K562 (cell line): ENCODE measurements around the gene IL12RB2. TPM values are rescaled to one million over a fixed set of nuclear protein-coding genes. Genes with fewer than 3 reads are reported as not detected.
A peak's percentile ranks its signal among the peaks of the same experiment; 100 is the strongest.

Experiments used
- ASH1L ChIP-seq: fragments of 450-650 bp; IDR thresholded peaks from 2 replicates; pipeline ENCODE4 v1.6.1; 2018; ENCODE audit warnings: borderline replicate concordance, mild to moderate bottlenecking, low read depth; ENCODE audit not compliant: partially characterized antibody
- ATF1 ChIP-seq, 2 experiments: fragments of 450-650 bp in 1 of 2; IDR thresholded peaks; 2 replicates each; pipeline ENCODE4 v1.6.1; 2016; ENCODE audit warnings: missing compliant biosample characterization in 1 of 2, missing genetic modification characterization in 1 of 2
- BRD4 ChIP-seq: fragments of 200-600 bp; sonication (generic); IDR thresholded peaks from 2 replicates; pipeline ENCODE4 v1.6.1; 2017; ENCODE audit warnings: inconsistent platforms
- CTBP1 ChIP-seq: fragments of 450-650 bp; IDR thresholded peaks from 2 replicates; pipeline ENCODE4 v1.6.1; 2016; ENCODE audit warnings: borderline replicate concordance
- FOXP1 ChIP-seq: sonication (generic); formaldehyde crosslinking; IDR thresholded peaks from 2 replicates; pipeline ENCODE4 v1.8.0; 2022; ENCODE audit warnings: mild to moderate bottlenecking, missing genetic modification reagents
- NBN ChIP-seq: fragments of 450-650 bp; IDR thresholded peaks from 2 replicates; pipeline ENCODE4 v1.6.1; 2016; ENCODE audit warnings: low read depth, mild to moderate bottlenecking
- NCOA2 ChIP-seq, 2 experiments: fragments of 450-650 bp; IDR thresholded peaks; 2 replicates each; pipeline ENCODE4 v1.6.1; 2018; ENCODE audit warnings: mild to moderate bottlenecking in 2 of 2, moderate library complexity in 1 of 2; ENCODE audit not compliant: partially characterized antibody in 2 of 2
- OTX1 ChIP-seq: fragments of 450-650 bp; formaldehyde crosslinking; IDR thresholded peaks from 2 replicates; pipeline ENCODE4 v1.4.0; 2022; ENCODE audit warnings: mild to moderate bottlenecking
- PHF21A ChIP-seq: fragments of 450-650 bp; IDR thresholded peaks from 2 replicates; pipeline ENCODE4 v1.6.1; 2017; ENCODE audit warnings: low read depth, borderline replicate concordance
- PTBP1 ChIP-seq: fragments of 200-400 bp; formaldehyde crosslinking; IDR thresholded peaks from 2 replicates; pipeline ENCODE4 v1.6.1; 2017; ENCODE audit warnings: low read depth, low read length
- SLC30A9 ChIP-seq: fragments of 250-450 bp; sonication (Bioruptor Pico); IDR thresholded peaks from 2 replicates; pipeline ENCODE4 v1.8.0; 2022; ENCODE audit warnings: mild to moderate bottlenecking, moderate library complexity
- SMARCE1 ChIP-seq: fragments of 450-650 bp; IDR thresholded peaks from 2 replicates; pipeline ENCODE4 v1.7.1; 2016; ENCODE audit warnings: mild to moderate bottlenecking
- polyA plus RNA-seq, 8 experiments: library from polyadenylated mRNA; depleted of rRNA in 4 of 8; stranded (reverse) in 5 of 8; unstranded in 3 of 8; fragments of >200 nt; fragmentation: Nextera tagmentation in 2 of 8; fragmentation: Illumina TruSeq in 1 of 8; extraction: Ambion mirVana in 2 of 8; extraction: Trizol in 1 of 8; gene quantifications; 2 replicates each; pipeline versions ENCODE4 v1.2.1 to v1.2.3, GENCODE V29; 2011 to 2014; ENCODE audit warnings: inconsistent platforms in 1 of 8, missing spikeins in 1 of 8
- total RNA-seq, 7 experiments: library from RNA; depleted of rRNA in 6 of 7; stranded (reverse); fragments of >200 nt in 6 of 7; fragmentation: Illumina TruSeq in 2 of 7; extraction: Trizol in 2 of 7; gene quantifications; 2 replicates each; pipeline versions ENCODE4 v1.2.1 to v1.2.3, GENCODE V29; 2011 to 2021; ENCODE audit warnings: low replicate concordance in 1 of 7
- TF ChIP-seq, protein P1 (sequence below): sonication (generic); formaldehyde crosslinking; IDR thresholded peaks from 2 replicates; pipeline ENCODE4 v1.8.1; 2023; ENCODE audit warnings: mild to moderate bottlenecking, missing genetic modification reagents
- TF ChIP-seq, protein P2 (sequence below), 2 experiments: fragments of 150-350 bp in 1 of 2; IDR thresholded peaks; 2 replicates each; pipeline ENCODE4 v1.6.1; 2012 to 2016; ENCODE audit warnings: low read depth in 2 of 2, low read length in 2 of 2, mild to moderate bottlenecking in 1 of 2, moderate library complexity in 1 of 2
- TF ChIP-seq, protein P3 (sequence below): fragments of 450-650 bp; formaldehyde crosslinking; IDR thresholded peaks from 2 replicates; pipeline ENCODE4 v1.4.0; 2022; ENCODE audit warnings: missing genetic modification characterization
- TF ChIP-seq, protein P4 (sequence below), 2 experiments: fragments of 450-650 bp in 1 of 2; sonication (generic) in 1 of 2; formaldehyde crosslinking in 1 of 2; IDR thresholded peaks in 1 of 2; conservative IDR thresholded peaks in 1 of 2; 2 replicates each; pipeline versions ENCODE4 v1.6.1 to v1.8.1; 2016 to 2023; ENCODE audit warnings: mild to moderate bottlenecking in 2 of 2, moderate library complexity in 2 of 2, inconsistent platforms in 1 of 2, missing genetic modification reagents in 1 of 2
- TF ChIP-seq, protein P5 (sequence below), 2 experiments: fragments of 450-650 bp; IDR thresholded peaks; 2 replicates each; pipeline ENCODE4 v1.6.1; 2016
- TF ChIP-seq, protein P6 (sequence below): fragments of 450-650 bp; formaldehyde crosslinking; IDR thresholded peaks from 2 replicates; pipeline ENCODE4 v1.4.0; 2022; ENCODE audit warnings: mild to moderate bottlenecking, moderate library complexity

The IL12RB2 gene
- total and polyA plus RNA-seq, 9 of the 15 experiments (the other 6 are each of a cell fraction or from before 2014, with no cell fraction given): 0.39 to 3.3 (median 1.9) TPM

DNA sequence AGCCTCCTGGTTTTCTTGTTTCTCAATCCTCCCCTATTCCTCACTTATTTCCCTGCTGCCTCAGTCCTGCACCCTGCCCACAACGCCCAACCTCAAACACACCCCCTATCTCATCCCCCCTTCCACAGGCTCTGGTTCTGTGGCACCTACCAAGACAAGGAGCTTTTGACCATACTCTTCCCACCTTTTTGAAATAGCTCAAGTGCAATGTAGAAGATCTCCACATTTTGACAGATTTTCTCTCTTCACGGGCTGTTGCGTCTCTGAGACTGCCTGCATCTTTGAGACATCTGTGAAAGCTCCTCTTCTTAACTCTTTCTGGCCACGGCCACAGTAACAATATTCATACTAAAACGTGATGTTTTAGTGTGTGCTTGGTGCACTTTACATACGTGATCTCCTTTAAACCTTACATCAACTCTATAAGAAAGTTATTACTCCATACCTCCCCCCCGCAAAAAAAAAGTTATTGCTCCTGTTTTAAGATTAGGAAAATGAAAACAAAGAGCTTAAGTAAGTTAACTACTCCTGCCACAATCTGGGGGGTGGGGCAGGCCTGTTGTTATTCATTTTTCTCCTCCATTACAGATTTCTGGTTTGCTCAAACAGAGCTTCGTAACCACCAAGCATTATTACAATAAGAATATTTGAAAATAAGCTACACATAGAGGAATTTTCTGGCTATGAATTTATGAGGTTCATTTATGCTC lies 124.4 kb downstream of the IL12RB2 start (continued):
- TF ChIP-seq, protein P1, sequence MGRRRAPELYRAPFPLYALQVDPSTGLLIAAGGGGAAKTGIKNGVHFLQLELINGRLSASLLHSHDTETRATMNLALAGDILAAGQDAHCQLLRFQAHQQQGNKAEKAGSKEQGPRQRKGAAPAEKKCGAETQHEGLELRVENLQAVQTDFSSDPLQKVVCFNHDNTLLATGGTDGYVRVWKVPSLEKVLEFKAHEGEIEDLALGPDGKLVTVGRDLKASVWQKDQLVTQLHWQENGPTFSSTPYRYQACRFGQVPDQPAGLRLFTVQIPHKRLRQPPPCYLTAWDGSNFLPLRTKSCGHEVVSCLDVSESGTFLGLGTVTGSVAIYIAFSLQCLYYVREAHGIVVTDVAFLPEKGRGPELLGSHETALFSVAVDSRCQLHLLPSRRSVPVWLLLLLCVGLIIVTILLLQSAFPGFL (CRISPR knock-in tag): no peak
- TF ChIP-seq, protein P2, sequence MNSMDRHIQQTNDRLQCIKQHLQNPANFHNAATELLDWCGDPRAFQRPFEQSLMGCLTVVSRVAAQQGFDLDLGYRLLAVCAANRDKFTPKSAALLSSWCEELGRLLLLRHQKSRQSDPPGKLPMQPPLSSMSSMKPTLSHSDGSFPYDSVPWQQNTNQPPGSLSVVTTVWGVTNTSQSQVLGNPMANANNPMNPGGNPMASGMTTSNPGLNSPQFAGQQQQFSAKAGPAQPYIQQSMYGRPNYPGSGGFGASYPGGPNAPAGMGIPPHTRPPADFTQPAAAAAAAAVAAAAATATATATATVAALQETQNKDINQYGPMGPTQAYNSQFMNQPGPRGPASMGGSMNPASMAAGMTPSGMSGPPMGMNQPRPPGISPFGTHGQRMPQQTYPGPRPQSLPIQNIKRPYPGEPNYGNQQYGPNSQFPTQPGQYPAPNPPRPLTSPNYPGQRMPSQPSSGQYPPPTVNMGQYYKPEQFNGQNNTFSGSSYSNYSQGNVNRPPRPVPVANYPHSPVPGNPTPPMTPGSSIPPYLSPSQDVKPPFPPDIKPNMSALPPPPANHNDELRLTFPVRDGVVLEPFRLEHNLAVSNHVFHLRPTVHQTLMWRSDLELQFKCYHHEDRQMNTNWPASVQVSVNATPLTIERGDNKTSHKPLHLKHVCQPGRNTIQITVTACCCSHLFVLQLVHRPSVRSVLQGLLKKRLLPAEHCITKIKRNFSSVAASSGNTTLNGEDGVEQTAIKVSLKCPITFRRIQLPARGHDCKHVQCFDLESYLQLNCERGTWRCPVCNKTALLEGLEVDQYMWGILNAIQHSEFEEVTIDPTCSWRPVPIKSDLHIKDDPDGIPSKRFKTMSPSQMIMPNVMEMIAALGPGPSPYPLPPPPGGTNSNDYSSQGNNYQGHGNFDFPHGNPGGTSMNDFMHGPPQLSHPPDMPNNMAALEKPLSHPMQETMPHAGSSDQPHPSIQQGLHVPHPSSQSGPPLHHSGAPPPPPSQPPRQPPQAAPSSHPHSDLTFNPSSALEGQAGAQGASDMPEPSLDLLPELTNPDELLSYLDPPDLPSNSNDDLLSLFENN (IDR thresholded peaks at IDR 0.05; ENCODE audit: low read depth in 2 of 2, low read length in 2 of 2): no peak
- TF ChIP-seq BRD4 (no peak), ASH1L (no peak), PTBP1 (no peak), SMARCE1 (0 out of 2 replicates have a peak, but pooled peaks have one; percentile 39), NCOA2 (IDR thresholded peaks at IDR 0.05; ENCODE audit: partially characterized antibody in 2 of 2) (no peak), PHF21A (no peak), FOXP1 (CRISPR knock-in tag) (no peak), CTBP1 (no peak), ATF1 (CRISPR knock-in tag; IDR thresholded peaks at IDR 0.05) (no peak), ATF1 (tag; IDR thresholded peaks at IDR 0.05) (no peak), NBN (peak; percentile 70; the same call in 1 of the 2 replicates), SLC30A9 (no peak), OTX1 (CRISPR knock-in tag) (no peak)
- TF ChIP-seq, protein P3, sequence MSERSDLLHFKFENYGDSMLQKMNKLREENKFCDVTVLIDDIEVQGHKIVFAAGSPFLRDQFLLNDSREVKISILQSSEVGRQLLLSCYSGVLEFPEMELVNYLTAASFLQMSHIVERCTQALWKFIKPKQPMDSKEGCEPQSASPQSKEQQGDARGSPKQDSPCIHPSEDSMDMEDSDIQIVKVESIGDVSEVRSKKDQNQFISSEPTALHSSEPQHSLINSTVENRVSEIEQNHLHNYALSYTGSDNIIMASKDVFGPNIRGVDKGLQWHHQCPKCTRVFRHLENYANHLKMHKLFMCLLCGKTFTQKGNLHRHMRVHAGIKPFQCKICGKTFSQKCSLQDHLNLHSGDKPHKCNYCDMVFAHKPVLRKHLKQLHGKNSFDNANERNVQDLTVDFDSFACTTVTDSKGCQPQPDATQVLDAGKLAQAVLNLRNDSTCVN (CRISPR knock-in tag): no peak
- TF ChIP-seq, protein P4, sequence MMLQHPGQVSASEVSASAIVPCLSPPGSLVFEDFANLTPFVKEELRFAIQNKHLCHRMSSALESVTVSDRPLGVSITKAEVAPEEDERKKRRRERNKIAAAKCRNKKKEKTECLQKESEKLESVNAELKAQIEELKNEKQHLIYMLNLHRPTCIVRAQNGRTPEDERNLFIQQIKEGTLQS (IDR thresholded peaks at IDR 0.05): no peak
- TF ChIP-seq, protein P4 (CRISPR knock-in tag; conservative IDR thresholded peaks at IDR 0.05): no peak
- TF ChIP-seq, protein P5, sequence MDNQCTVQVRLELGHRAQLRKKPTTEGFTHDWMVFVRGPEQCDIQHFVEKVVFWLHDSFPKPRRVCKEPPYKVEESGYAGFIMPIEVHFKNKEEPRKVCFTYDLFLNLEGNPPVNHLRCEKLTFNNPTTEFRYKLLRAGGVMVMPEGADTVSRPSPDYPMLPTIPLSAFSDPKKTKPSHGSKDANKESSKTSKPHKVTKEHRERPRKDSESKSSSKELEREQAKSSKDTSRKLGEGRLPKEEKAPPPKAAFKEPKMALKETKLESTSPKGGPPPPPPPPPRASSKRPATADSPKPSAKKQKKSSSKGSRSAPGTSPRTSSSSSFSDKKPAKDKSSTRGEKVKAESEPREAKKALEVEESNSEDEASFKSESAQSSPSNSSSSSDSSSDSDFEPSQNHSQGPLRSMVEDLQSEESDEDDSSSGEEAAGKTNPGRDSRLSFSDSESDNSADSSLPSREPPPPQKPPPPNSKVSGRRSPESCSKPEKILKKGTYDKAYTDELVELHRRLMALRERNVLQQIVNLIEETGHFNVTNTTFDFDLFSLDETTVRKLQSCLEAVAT (IDR thresholded peaks at IDR 0.05): peak; percentile 22 to 74; a peak in 2 of 4 replicates
- TF ChIP-seq, protein P6, sequence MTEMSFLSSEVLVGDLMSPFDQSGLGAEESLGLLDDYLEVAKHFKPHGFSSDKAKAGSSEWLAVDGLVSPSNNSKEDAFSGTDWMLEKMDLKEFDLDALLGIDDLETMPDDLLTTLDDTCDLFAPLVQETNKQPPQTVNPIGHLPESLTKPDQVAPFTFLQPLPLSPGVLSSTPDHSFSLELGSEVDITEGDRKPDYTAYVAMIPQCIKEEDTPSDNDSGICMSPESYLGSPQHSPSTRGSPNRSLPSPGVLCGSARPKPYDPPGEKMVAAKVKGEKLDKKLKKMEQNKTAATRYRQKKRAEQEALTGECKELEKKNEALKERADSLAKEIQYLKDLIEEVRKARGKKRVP (CRISPR knock-in tag): no peak
